Gastroesophageal sphincter (tissue), 4 donors: ENCODE measurements around the gene DOCK10. TPM values are rescaled to one million over a fixed set of nuclear protein-coding genes. Genes with fewer than 3 reads are reported as not detected.
A peak's percentile ranks its signal among the peaks of the same experiment; 100 is the strongest.

ENCODE experiments used
- ATAC-seq: fragments of 150-250 bp; one replicate; pipeline ENCODE4 v1.9.1; 2016; ENCODE audit warnings: mild to moderate bottlenecking, moderate library complexity
- H3K27ac ChIP-seq, 4 donors: fragments of 200-600 bp; sonication (generic) in 3 of 4; 1 replicate in 3 of 4; 2 replicates in 1 of 4; pipeline ENCODE4 v1.5.1; 2016 to 2019
- H3K27me3 ChIP-seq: fragments of 200-600 bp; sonication (generic); one replicate; pipeline ENCODE4 v1.5.1; 2019
- H3K36me3 ChIP-seq, 2 donors: fragments of 200-600 bp; sonication (generic); one replicate each; pipeline ENCODE4 v1.5.1; 2019; ENCODE audit warnings: control low read depth in 1 of 2
- H3K4me1 ChIP-seq, 3 donors: fragments of 200-600 bp; sonication (generic); 1 replicate in 2 of 3; 2 replicates in 1 of 3; pipeline ENCODE4 v1.5.1; 2016 to 2019; ENCODE audit warnings: control low read depth in 2 of 3
- H3K4me3 ChIP-seq, 2 donors: fragments of 200-600 bp; sonication (generic); one replicate each; pipeline ENCODE4 v1.5.1; 2019; ENCODE audit warnings: mild to moderate bottlenecking in 1 of 2, moderate library complexity in 1 of 2
- H3K9me3 ChIP-seq, 3 donors: fragments of 200-600 bp; sonication (generic); one replicate each; pipeline ENCODE4 v1.5.1; 2017 to 2019; ENCODE audit warnings: control low read depth in 2 of 3
- EP300 ChIP-seq: sonication (generic); formaldehyde crosslinking; IDR thresholded peaks from one replicate; pipeline ENCODE4 v1.6.1; 2017; ENCODE audit warnings: antibody characterized with exemption, mild to moderate bottlenecking
- POLR2A ChIP-seq, 2 donors: fragments of 450-650 bp; IDR thresholded peaks; one replicate each; pipeline ENCODE4 v1.6.1; 2017; ENCODE audit warnings: antibody characterized with exemption in 2 of 2, mild to moderate bottlenecking in 2 of 2, moderate library complexity in 1 of 2
- POLR2AphosphoS5 ChIP-seq: sonication (generic); formaldehyde crosslinking; IDR thresholded peaks from one replicate; pipeline ENCODE4 v1.6.1; 2017; ENCODE audit warnings: antibody characterized with exemption
- WGBS, 2 donors: methylation state at CpG; one replicate each; pipeline ENCODE4 v1.1.5; 2018; ENCODE audit warnings: low coverage in 1 of 2; 5-methylcytosine and 5-hydroxymethylcytosine counted together
- total RNA-seq, 4 donors: library from RNA; depleted of rRNA; stranded (reverse); fragments of >200 nt; gene quantifications; one replicate each; pipeline ENCODE4 v1.1.0, GENCODE V29; 2016
- TF ChIP-seq, protein P1 (sequence below), 4 experiments: fragments of 200-600 bp in 2 of 4; fragments of 450-650 bp in 2 of 4; sonication (generic) in 1 of 4; IDR thresholded peaks; one replicate each; pipeline ENCODE4 v1.5.1; 2017 to 2019; ENCODE audit warnings: antibody characterized with exemption in 4 of 4, mild to moderate bottlenecking in 2 of 4, moderate library complexity in 2 of 4

The DOCK10 gene
- total RNA-seq, 4 donors from 2014 or later = 3.6 to 12.6 (median 7.3) TPM

DNA sequence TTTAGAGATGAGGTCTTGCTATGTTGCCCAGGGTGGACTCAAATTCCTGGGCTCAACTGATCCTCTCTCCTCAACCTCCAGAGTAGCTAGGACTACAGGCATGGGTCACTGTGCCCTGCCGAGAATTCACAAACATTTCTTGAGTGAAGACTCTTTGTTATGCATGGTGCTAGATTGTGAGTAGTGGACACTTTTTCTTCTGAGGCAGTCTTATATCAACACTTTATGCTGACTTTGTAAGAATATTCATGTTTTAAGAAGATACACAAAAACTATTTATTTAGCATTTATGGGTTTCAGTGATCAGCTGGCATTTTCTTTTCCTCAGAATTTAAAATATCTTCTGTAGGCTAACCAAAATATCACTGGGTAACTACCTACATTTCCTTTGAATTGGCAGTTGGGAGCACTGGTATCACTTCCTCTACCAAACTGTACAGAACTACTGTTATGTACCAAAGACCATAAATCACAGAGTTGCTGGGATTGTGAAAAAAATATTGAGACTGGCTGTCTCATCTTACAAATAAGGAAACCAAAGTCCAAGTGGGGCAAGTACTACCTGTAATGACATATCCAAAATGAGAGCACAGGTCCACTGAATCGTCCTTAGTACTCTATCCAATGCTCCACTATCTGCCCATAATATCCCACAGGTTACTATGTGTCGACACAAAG lies 34.0 kb downstream of the DOCK10 start:
- TF ChIP-seq POLR2AphosphoS5 (no peak), POLR2A (IDR thresholded peaks at IDR 0.05) (no peak), EP300 (no peak)
- TF ChIP-seq, protein P1, sequence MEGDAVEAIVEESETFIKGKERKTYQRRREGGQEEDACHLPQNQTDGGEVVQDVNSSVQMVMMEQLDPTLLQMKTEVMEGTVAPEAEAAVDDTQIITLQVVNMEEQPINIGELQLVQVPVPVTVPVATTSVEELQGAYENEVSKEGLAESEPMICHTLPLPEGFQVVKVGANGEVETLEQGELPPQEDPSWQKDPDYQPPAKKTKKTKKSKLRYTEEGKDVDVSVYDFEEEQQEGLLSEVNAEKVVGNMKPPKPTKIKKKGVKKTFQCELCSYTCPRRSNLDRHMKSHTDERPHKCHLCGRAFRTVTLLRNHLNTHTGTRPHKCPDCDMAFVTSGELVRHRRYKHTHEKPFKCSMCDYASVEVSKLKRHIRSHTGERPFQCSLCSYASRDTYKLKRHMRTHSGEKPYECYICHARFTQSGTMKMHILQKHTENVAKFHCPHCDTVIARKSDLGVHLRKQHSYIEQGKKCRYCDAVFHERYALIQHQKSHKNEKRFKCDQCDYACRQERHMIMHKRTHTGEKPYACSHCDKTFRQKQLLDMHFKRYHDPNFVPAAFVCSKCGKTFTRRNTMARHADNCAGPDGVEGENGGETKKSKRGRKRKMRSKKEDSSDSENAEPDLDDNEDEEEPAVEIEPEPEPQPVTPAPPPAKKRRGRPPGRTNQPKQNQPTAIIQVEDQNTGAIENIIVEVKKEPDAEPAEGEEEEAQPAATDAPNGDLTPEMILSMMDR (IDR thresholded peaks at IDR 0.05) = no peak
- 64 to 70% methylated on average over 3 of the region's 3 CpGs for WGBS, 2 donors
- no peaks in the 10 kb centered on the region for H3K4me1 ChIP-seq
- H3K36me3 ChIP-seq = no peaks in the 10 kb centered on the region
- no peak overlapping the region for H3K27ac ChIP-seq
- H3K9me3 ChIP-seq = no peaks in the 10 kb centered on the region
- H3K27me3 ChIP-seq = no peaks in the 10 kb centered on the region
- no peak overlapping the region for H3K4me3 ChIP-seq
- no peak for ATAC-seq

DNA sequence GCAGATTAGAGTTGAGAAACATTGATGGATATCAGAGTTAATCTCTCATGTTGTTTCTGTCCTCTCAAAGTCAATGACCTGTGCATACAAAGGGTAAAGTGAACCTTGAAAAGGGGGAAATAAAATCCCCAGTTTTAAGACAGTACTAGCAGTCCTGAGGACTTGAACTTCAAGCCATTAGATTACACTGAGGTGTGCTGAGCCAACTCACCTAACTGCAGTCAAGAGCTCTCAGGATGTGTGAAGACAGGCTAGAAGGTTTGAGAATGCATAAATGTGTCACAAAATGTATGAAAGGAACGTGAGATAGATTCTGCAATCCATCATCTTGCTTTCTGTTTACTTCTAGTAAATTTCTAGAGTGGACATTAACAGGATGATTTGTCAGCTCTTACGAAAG lies 35.5 kb downstream of the DOCK10 start:
- WGBS, 2 donors = 30 to 71% methylated on average over 2 of the region's 2 CpGs
- TF ChIP-seq POLR2AphosphoS5 (no peak), POLR2A (IDR thresholded peaks at IDR 0.05) (no peak), EP300 (no peak)
- TF ChIP-seq, protein P1 (IDR thresholded peaks at IDR 0.05) = no peak
- peaks cover 0 to 6% (median 0%) of the 10 kb centered on the region in 3 donors for H3K4me1 ChIP-seq
- no peaks in the 10 kb centered on the region for H3K36me3 ChIP-seq
- no peak overlapping the region for H3K27ac ChIP-seq
- no peak for ATAC-seq
- no peaks in the 10 kb centered on the region for H3K9me3 ChIP-seq
- H3K27me3 ChIP-seq = no peaks in the 10 kb centered on the region
- no peak overlapping the region for H3K4me3 ChIP-seq

DNA sequence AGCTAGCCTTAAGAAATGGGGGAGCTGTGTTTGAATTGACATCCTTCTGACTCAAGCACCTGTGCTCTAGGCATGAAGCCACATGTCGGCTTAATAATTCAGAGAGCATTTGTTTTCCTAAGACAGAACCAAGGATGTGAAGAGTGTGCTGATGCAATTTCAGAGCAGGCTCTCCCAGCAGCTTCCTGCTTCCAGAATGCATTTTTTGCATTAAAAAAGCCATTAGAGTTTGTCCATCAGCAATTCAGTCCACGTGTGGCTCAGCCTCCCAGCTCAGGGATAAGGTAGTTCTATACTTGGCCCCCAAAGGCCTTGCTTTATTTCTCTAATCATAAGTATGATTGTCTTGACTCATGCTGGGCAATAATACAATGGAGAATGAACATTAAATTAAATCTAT lies 37.7 kb downstream of the DOCK10 start:
- WGBS, 2 donors = 58 to 62% methylated on average over 2 of the region's 2 CpGs
- TF ChIP-seq EP300 = no peak
- no peak for TF ChIP-seq POLR2AphosphoS5
- no peak for TF ChIP-seq POLR2A (IDR thresholded peaks at IDR 0.05)

DNA sequence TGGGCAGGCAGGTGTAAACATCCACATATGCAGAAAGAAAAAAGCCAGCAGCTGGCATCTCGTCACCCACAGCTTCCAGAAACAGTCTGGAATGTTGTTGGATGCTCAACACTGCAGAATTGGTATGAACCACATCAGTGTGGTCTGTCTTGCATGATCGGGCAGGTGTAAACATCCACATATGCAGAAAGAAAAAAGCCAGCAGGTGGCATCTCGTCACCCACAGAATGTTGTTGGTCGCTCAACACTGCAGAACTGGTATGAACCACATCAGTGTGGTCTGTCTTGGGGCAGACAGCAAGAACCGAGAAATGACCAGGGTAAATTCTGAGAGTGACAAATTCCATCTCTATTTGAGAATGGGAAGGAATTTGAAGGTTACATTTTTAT lies 39.6 kb downstream of the DOCK10 start:
- no peak overlapping the region for H3K27ac ChIP-seq
- 78 to 82% methylated on average over 3 to 5 of the region's 5 CpGs for WGBS, 2 donors
- H3K27me3 ChIP-seq = no peaks in the 10 kb centered on the region
- H3K9me3 ChIP-seq = no peaks in the 10 kb centered on the region
- peaks cover 0 to 6% (median 0%) of the 10 kb centered on the region in 3 donors for H3K4me1 ChIP-seq
- no peak overlapping the region for H3K4me3 ChIP-seq
- TF ChIP-seq EP300 (no peak), POLR2A (IDR thresholded peaks at IDR 0.05) (no peak), POLR2AphosphoS5 (no peak)
- TF ChIP-seq, protein P1 (IDR thresholded peaks at IDR 0.05) = no peak
- no peaks in the 10 kb centered on the region for H3K36me3 ChIP-seq
- ATAC-seq = no peak

More for the DNA sequence above, 37.7 kb downstream of the DOCK10 start:
- H3K9me3 ChIP-seq = no peaks in the 10 kb centered on the region
- H3K4me1 ChIP-seq = peaks cover 0 to 6% (median 0%) of the 10 kb centered on the region in 3 donors
- no peak overlapping the region for H3K27ac ChIP-seq
- H3K36me3 ChIP-seq = no peaks in the 10 kb centered on the region
- no peak for ATAC-seq
- no peaks in the 10 kb centered on the region for H3K27me3 ChIP-seq
- H3K4me3 ChIP-seq = no peak overlapping the region

DNA sequence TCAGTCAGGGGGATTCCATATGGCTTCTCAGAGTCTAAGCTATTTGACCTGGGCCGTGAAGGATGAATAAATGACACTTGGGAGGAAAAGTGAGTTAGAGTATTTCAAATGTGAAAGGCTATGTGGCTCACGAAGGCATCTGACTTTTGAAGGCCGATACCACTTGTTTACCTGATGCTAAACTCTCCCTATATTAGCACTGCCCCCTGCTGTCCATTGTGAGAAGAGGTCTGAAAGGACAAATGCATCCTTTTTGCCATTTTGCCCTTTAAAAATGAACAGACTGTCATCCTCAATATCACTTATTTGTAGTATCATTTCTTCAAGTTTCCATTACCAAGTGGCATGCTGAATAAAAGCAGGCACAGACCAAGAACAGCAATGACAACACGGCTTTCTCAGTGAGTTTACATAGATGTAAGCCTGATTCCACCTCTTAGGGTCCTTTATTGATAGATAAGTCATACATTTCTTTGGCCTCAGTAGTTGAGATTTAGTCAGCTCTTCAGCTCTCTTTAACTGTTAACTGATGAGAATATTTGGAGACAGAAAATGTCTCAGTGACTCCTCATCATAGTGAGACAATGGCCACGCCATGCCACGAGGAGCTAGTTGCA lies 40.1 kb downstream of the DOCK10 start:
- no peak overlapping the region for H3K4me3 ChIP-seq
- H3K4me1 ChIP-seq = peaks cover 0 to 6% (median 0%) of the 10 kb centered on the region in 3 donors
- peak; percentile 7 for TF ChIP-seq POLR2AphosphoS5
- TF ChIP-seq, protein P1 (IDR thresholded peaks at IDR 0.05) = peak; percentile 37 to 63 (median 54)
- TF ChIP-seq POLR2A (IDR thresholded peaks at IDR 0.05) = no peak
- no peak overlapping the region for H3K27ac ChIP-seq
- H3K36me3 ChIP-seq = no peaks in the 10 kb centered on the region
- WGBS, 2 donors = 25 to 57% methylated on average over 4 to 6 of the region's 6 CpGs
- no peaks in the 10 kb centered on the region for H3K9me3 ChIP-seq
- no peak for ATAC-seq
- H3K27me3 ChIP-seq = no peaks in the 10 kb centered on the region
